Progenitor cell of endocrine pancreas (in vitro differentiated cells): ENCODE results near the gene DOCK2. TPM values are rescaled to one million over a fixed set of nuclear protein-coding genes. Genes with fewer than 3 reads are reported as not detected.
"Not testable (repeated sequence)": the region's sequence is repeated elsewhere in the genome, so short reads cannot be mapped to it uniquely, and the experiment has no call there.

Source experiments
- DNase-seq: peaks from one replicate; pipeline ENCODE4 v3.0.0; 2021; ENCODE audit warnings: low spot score; ENCODE audit not compliant: unreplicated experiment
- H3K27ac Mint-ChIP-seq: 2 replicates; pipeline ENCODE4 v1.8.0; 2021; ENCODE audit warnings: mild to moderate bottlenecking, moderate library complexity, mixed read lengths
- H3K27me3 Mint-ChIP-seq: 2 replicates; pipeline ENCODE4 v1.8.0; 2021; ENCODE audit warnings: mixed read lengths
- H3K36me3 Mint-ChIP-seq: 2 replicates; pipeline ENCODE4 v1.8.0; 2022; ENCODE audit warnings: mixed read lengths; ENCODE audit not compliant: insufficient read depth
- H3K4me1 Mint-ChIP-seq: 2 replicates; pipeline ENCODE4 v1.8.0; 2021; ENCODE audit warnings: low read depth, mixed read lengths
- H3K4me3 Mint-ChIP-seq: 2 replicates; pipeline ENCODE4 v1.8.0; 2021; ENCODE audit warnings: low read depth, mild to moderate bottlenecking, moderate library complexity, mixed read lengths
- H3K9me3 Mint-ChIP-seq: 2 replicates; pipeline ENCODE4 v1.8.0; 2021; ENCODE audit warnings: low read depth, mixed read lengths
- total RNA-seq: library from RNA; stranded (reverse); gene quantifications from 2 replicates; pipeline ENCODE4 v1.2.1, GENCODE V29; 2021
- TF ChIP-seq, protein P1 (sequence below): fragments of 200-600 bp; sonication (generic); IDR thresholded peaks from one replicate; pipeline ENCODE4 v1.5.0; 2021; ENCODE audit warnings: antibody characterized with exemption, mild to moderate bottlenecking; ENCODE audit not compliant: unreplicated experiment

Gene DOCK2
- total RNA-seq, 1 donor from 2014 or later, result not detected

DNA sequence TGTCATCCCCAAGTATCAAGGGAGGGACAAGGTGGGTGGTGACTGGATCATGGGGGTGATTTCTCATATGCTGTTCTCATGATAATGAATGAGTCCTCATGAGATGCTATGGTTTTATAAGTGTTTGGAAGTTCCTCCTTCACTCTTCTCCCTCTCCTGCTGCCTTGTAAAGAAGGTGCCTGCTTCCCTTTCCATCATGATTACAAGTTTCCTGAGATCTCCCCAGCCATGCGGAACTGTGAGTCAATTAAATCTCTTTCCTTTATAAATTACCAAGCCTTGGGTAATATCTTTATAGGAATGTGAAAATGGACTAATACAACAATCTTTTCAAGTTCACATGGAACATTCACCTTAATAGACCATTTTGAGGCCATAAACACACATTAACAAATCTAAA lies 21.5 kb upstream of the DOCK2 start:
- no peaks in the 10 kb centered on the region for H3K36me3 Mint-ChIP-seq
- no peak for DNase-seq
- H3K4me3 Mint-ChIP-seq, result no peak overlapping the region
- no peaks in the 10 kb centered on the region for H3K4me1 Mint-ChIP-seq
- no peaks in the 10 kb centered on the region for H3K27me3 Mint-ChIP-seq
- H3K27ac Mint-ChIP-seq, result no peak overlapping the region
- peaks cover 31% of the 10 kb centered on the region for H3K9me3 Mint-ChIP-seq
- TF ChIP-seq, protein P1, sequence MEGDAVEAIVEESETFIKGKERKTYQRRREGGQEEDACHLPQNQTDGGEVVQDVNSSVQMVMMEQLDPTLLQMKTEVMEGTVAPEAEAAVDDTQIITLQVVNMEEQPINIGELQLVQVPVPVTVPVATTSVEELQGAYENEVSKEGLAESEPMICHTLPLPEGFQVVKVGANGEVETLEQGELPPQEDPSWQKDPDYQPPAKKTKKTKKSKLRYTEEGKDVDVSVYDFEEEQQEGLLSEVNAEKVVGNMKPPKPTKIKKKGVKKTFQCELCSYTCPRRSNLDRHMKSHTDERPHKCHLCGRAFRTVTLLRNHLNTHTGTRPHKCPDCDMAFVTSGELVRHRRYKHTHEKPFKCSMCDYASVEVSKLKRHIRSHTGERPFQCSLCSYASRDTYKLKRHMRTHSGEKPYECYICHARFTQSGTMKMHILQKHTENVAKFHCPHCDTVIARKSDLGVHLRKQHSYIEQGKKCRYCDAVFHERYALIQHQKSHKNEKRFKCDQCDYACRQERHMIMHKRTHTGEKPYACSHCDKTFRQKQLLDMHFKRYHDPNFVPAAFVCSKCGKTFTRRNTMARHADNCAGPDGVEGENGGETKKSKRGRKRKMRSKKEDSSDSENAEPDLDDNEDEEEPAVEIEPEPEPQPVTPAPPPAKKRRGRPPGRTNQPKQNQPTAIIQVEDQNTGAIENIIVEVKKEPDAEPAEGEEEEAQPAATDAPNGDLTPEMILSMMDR, result no peak

- not testable (repeated sequence) for H3K4me3 Mint-ChIP-seq, H3K9me3 Mint-ChIP-seq, H3K36me3 Mint-ChIP-seq, H3K4me1 Mint-ChIP-seq, DNase-seq, H3K27ac Mint-ChIP-seq, H3K27me3 Mint-ChIP-seq
Measured at GRCh38 chr5:169624307-169624706, 12.8 kb upstream of the DOCK2 start.

- peaks cover 9% of the 10 kb centered on the region for H3K9me3 Mint-ChIP-seq
- peaks cover 8% of the 10 kb centered on the region for H3K27me3 Mint-ChIP-seq
- no peak overlapping the region for H3K4me3 Mint-ChIP-seq
- H3K4me1 Mint-ChIP-seq, result no peaks in the 10 kb centered on the region
- no peak overlapping the region for H3K27ac Mint-ChIP-seq
- TF ChIP-seq, protein P1, result no peak
- no peaks in the 10 kb centered on the region for H3K36me3 Mint-ChIP-seq
- no peak for DNase-seq
Measured at GRCh38 chr5:169626779-169627178, 10.3 kb upstream of the DOCK2 start.

DNA sequence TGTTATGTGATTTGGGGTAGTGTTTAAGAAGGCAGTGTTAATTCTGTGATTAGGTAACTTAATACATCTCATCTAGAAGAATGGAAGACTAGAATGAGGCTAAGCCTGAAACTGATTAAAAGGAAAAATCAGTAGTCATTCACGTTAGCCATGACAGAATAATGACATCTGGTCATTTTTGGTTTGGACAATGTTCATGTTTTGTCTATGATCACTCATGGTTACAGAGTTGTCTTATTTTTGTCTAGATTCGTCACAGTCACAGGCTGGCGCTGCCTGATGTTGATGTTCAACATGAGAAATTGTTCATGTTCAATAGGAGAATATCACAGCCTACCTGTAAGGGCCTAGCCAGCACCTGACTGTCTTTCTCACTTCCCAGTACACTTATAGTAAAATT lies 9.5 kb upstream of the DOCK2 start:
- Mint-ChIP-seq H3K36me3 (no peaks in the 10 kb centered on the region), H3K27ac (no peak overlapping the region), H3K27me3 (peaks cover 14% of the 10 kb centered on the region), H3K9me3 (peaks cover 9% of the 10 kb centered on the region), H3K4me1 (no peaks in the 10 kb centered on the region), H3K4me3 (no peak overlapping the region)
- no peak for DNase-seq
- TF ChIP-seq, protein P1, result no peak

DNA sequence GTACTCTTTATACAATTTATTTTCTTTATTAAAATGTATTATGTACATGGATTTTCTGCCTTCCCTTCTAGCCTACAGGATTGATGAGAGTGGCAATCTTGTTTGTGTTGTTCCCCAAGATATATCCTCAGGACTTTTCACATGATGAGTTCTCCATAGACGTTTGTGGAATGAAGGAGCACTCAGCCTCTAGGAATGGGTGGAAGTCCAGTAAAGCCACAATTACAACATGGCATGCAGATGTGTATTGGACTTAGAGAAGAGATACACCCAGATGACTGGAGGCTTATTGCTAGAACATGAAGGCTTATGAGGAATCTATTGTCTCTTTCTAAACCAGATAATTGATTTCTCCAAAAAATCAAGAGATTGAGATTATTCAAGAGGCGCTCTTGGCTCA lies 8.2 kb upstream of the DOCK2 start:
- no peak for DNase-seq

More for the DNA sequence above, 8.2 kb upstream of the DOCK2 start:
- TF ChIP-seq, protein P1, result no peak
- Mint-ChIP-seq H3K4me3 (no peak overlapping the region), H3K4me1 (no peaks in the 10 kb centered on the region), H3K27ac (no peak overlapping the region), H3K27me3 (peaks cover 14% of the 10 kb centered on the region), H3K9me3 (peaks cover 2% of the 10 kb centered on the region), H3K36me3 (no peaks in the 10 kb centered on the region)
